GDM1 (cell line): ENCODE data around the gene SYNDIG1.
A peak's percentile ranks its signal among the peaks of the same experiment; 100 is the strongest.

ENCODE experiments used
- DNase-seq: peaks from one replicate; lab custom pipeline; 2025; lab: John Stamatoyannopoulos, UW

The SYNDIG1 gene

DNA sequence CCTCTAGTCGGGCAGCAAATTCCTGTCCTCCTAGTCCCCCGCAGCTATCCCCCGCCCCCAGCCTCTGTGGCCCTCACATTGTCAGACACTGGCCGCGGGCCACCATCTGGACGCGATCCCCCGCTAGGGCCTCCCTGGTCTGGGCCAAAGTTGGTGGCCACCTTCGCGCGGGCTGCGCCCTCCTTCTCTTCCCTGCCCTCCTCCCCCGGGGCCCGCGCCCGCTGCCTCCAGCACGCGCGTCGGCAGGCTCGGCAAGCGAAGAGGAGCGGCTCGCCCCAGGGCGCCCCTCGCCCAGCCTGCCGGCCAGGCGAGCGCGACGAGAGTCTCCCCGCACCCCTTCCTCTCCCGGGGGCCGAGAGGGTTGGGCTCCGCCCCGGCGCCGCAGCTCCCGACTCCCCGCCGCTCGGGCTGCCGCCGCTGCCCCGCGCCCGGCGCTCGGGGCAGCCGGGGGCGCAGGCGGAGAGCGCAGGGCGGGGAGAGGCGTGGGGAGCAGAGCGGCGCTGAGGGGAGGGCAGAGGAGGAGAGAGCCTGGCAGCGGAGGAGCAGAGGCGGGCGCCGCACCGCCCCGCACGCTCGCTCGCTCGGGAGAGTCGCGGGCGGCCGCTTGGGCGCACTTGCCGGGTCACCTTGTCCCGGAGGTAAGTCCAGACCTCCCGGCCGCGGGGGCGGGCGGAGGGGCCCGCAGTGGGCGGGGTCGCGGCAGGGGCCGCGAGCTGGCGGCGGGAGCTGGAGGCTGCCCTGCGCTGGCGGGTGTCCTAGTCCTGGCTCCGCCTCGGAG, at the start of gene SYNDIG1:
Gene SYNDIG1 (plus strand): TSS at position 514 of the 778 bp plus-strand sequence. CDS start 73,469 bp downstream, outside the sequence.
- peak; percentile 12 for DNase-seq

DNA sequence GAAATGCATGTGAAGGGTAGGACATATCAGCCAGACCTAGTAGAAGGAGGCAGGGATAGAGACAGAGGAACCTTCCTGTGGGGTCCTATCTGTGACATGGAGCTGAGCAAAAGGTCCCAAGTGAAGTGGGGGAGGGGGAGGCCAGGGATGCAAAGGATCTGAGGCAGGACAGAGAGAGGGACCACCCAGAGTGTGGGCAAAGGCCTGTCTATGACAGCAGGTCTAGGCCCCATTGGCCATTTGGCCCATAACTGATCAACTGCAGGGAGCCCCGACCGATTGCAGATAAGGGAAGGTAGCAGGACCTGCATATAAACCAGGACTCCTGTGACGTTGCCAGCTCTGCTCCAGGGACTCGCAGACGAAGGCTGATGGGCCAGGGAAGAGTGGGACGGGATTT, 49.6 kb upstream of the SYNDIG1 start:
- DNase-seq = no peak

DNA sequence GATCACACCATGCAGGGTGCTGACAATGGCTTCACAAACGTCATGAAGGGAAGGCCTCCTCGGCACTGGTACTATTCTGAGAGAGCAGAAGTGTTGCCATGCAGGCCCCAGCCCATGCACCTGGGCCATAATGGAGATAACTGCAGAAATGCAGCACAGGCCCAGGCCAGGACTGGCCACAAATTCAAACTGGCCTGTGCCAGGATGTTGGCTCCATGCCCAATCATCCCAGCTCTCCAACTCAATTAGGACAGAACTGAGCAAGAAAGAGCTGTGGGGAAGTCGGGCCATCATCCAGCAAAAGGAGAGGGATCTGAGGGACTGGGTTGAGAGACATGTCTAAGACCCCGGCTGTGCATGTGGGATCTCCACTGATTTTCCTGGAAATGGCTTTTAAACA, 48.9 kb upstream of the SYNDIG1 start:
- DNase-seq = no peak

DNA sequence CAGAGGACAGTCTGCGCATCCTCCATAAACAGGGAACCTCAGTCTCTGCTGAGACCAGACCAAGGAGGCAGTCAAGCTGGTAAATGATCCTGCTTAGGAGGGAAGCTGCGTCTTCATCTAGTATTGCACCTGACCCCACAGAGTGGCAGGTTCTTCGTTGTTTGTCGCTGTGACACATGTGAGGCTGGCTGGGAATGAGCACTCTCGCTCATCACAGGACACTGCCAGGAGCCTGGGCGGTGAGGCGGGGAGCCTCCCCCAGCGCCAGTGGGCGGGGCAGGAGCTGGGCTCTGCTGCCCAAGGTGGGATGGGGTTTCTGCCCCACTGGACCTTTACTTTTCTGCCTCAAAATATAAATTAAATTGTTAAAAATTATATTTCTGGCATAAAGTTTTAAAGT, 48.4 kb upstream of the SYNDIG1 start:
- DNase-seq = no peak

GRCh38 chr20:24422091-24422760, 47.2 kb upstream of the SYNDIG1 start:
- no peak for DNase-seq

- DNase-seq = no peak
Observed at GRCh38 chr20:24423390-24424313, 45.8 kb upstream of the SYNDIG1 start.

GRCh38 chr20:24425523-24426135, 43.8 kb upstream of the SYNDIG1 start:
- no peak for DNase-seq

DNA sequence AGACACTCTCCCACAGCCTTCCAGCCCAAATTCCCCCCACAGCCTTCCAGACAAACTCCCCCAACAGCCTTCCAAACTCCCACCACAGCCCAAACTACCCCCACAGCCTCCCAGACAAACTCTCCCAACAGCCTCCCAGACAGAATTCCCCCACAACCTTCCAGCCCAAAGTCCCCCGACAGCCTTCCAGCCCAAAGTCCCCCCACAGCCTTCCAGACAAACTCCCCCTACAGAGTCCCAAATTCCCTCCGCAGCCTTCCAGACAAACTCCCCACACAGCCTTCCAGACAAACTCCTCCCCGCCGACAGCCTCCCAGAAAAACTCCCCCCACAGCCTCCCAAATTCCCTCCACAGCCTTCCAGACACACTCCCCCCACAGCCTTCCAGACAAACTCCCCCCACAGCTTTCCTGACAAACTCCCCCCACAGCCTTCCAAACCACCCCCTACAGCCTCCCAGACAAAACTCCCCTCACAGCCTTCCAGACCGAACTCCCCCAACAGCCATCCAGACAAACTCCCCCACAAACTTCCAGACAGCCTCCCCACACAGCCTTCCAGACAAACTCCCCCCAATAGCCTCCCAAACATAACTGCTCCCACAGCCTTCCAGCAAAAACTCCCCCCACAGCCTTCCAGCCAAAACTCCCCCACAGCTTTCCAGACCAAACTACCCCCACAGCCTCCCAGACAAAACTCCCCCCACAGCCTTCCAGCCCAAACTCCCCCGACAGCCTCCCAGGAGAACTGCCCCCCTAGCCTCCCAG, 38.0 kb upstream of the SYNDIG1 start:
- no peak for DNase-seq

- no peak for DNase-seq
Observed at GRCh38 chr20:24432046-24432442, 37.4 kb upstream of the SYNDIG1 start.

GRCh38 chr20:24436160-24436559, 33.3 kb upstream of the SYNDIG1 start:
- no peak for DNase-seq

GRCh38 chr20:24437196-24438082, 32.0 kb upstream of the SYNDIG1 start:
- no peak for DNase-seq

- DNase-seq = no peak
Observed at GRCh38 chr20:24438331-24438730, 31.1 kb upstream of the SYNDIG1 start.

DNA sequence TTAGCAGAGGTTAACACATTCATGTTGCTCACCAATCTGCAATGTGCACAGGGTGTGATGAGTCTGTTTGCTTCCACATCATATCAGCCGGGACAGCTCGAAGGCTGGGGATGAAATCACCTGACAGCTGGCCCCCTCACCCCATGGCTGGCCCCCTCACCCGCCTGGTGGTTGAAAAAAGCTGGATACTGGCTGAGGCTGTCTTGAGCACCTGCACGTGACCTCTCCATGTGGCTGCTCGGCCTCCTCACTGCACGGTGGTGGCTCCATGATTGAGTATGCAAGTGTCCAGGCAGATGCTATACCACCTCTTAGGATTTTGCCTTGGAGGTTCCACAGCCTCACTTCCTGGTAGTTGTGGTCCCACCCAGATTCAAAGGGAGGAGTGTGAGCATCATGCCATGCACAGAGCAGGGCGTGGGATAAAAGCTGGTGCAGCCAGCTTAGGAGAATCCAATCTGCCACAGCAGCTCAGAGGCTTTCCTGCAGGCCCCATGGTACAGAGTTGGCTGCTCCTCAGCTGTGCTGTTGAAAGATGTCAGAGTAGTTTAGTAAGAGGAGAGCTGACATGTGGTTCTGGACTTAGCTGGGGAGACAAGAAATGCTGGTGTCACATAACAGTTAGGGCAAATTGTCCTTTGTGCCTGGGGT, 29.6 kb upstream of the SYNDIG1 start:
- DNase-seq = no peak

DNA sequence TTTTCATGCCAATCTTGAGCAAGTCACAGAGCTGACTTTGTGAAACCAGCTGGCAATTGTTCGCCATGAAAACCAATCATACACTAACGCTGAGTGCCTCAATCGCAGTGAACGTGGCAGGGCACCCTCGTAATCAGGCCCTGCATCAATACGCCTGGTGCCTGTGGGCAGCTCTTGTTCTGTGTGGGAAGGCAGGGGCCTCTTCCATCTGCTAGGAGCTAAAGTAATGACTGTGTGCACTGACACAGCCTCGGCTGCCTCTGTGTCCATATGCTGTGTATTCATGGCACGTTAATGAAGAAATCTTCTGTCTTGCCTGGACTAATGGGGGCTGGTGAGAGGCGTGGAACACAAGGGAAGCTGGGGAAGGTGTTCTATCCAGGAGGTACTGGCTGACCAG, 27.8 kb upstream of the SYNDIG1 start:
- DNase-seq = no peak

DNA sequence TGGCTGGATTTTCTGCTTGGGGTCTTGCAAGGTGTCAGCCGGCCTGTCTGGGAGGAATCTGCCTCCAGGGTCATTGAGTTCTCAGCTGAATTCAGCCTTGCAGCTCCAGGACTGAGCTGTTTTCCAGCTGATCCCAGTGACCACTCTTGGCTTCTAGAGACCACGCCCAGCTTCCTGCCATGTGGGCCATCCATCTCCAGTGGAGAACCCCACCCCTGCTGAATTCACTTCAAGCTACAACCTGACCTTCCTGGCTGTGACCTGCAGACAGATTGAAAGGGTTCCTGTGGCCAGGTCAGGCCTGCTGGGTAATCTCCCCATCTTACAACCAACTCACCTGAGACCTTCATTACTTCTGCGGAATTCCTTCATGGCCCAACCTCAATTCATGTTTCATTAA, 26.5 kb upstream of the SYNDIG1 start:
- no peak for DNase-seq

- no peak for DNase-seq
Observed at GRCh38 chr20:24443436-24443835, 26.0 kb upstream of the SYNDIG1 start.

DNA sequence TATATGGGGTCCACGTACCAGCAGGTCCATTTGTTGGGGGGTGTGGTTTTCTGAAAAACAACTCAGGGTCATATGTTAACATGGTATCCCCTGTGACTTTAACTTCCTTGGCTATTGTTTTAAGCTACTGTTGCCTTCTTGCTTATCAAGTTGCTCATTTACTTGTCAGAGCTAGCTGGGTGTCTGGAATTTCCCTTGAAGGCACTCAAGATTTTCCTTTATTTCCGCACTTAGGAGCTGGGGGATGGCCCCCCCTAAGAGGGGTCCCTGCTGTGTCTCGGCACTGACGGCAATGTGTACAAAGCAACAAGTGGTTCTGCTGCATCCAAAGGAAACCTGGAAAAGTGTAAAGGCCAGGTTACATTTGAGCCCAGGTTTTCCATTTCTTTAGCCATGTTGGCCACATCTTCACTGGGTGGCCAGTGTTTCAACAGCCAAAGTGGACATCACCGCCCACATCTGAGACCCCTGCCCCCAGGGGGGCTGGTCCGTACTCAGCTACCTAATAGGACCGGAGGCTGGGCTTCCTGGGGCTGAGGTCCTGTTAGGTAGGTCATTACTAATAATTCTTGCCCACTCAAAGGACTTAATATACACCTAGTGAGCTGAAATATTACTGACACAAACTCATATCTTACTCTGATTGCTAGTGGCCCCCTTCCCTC, 24.8 kb upstream of the SYNDIG1 start:
- DNase-seq = no peak

DNA sequence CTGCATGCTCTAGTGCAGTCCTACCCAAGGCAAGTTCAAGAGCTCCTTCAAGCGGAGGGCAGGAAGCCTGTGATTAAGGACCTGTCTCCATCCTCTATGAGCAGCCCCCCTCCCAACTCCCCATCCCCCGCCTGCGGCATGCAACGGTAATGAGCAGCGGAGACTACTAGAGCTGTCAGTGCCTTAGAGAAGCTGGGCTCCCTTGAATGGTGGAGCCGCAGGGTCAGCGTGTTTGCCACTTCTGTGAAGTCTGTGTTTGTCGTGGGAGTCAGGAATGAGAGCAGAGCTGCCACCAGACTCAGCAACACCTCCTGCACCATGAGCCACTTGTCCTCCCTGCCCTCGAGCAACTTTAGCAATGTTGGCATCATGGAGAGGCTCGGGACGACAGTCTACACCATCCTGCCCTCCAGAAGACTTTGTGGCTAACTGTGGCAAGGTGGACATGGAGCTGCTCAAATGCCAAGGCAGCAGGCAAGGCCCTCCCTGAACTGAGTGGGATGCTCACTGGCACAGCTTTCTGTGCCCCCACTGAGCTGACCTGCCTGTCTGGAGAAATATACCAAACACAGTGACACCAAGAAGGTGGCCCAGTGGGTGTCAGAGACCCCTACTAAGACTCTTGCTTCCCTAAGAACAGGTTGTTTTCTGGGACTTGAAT, 23.8 kb upstream of the SYNDIG1 start:
- no peak for DNase-seq

- DNase-seq = no peak
Observed at GRCh38 chr20:24446811-24447210, 22.6 kb upstream of the SYNDIG1 start.
